ENCODE measurements around the gene TNFRSF19.

The TNFRSF19 gene

GRCh38 chr13:23644126-23644419 lies 73.9 kb downstream of the TNFRSF19 start:
- peak in 1 of 2 experiments; percentile 38 for DNase-seq (ENCODE audit: low read depth in 1 of 2, low spot score in 1 of 2)
- H3K27me3 ChIP-seq (ENCODE audit: insufficient read depth, poor library complexity, severe bottlenecking), result no peaks in the 10 kb centered on the region
- TF ChIP-seq CTCF (IDR thresholded peaks at IDR 0.05; ENCODE audit: insufficient read depth, low read length) (no peak), POLR2AphosphoS5 (IDR thresholded peaks at IDR 0.05; ENCODE audit: low read depth) (no peak), SPI1 (IDR thresholded peaks at IDR 0.05; ENCODE audit: borderline replicate concordance, low read depth) (no peak), GABPA (IDR thresholded peaks at IDR 0.05; ENCODE audit: low read depth) (no peak), REST (IDR thresholded peaks at IDR 0.05; ENCODE audit: insufficient replicate concordance, low read depth) (no peak)
- H3K27ac ChIP-seq (replicated peaks), result no peak overlapping the region
- H3K4me3 ChIP-seq (replicated peaks; ENCODE audit: insufficient read depth, low read length), result no peak overlapping the region

- no peak overlapping the region for H3K27ac ChIP-seq (replicated peaks)
Observed at GRCh38 chr13:23644527-23645138, 74.4 kb downstream of the TNFRSF19 start.

GRCh38 chr13:23645851-23646250 lies 75.6 kb downstream of the TNFRSF19 start:
- no peak for DNase-seq (ENCODE audit: low read depth in 1 of 2, low spot score in 1 of 2)
- Histone ChIP-seq H3K4me3 (replicated peaks; ENCODE audit: insufficient read depth, low read length) (no peak overlapping the region), H3K27me3 (ENCODE audit: insufficient read depth, poor library complexity, severe bottlenecking) (no peaks in the 10 kb centered on the region), H3K27ac (replicated peaks) (no peak overlapping the region)
- TF ChIP-seq GABPA (IDR thresholded peaks at IDR 0.05; ENCODE audit: low read depth) (no peak), SPI1 (IDR thresholded peaks at IDR 0.05; ENCODE audit: borderline replicate concordance, low read depth) (no peak), POLR2AphosphoS5 (IDR thresholded peaks at IDR 0.05; ENCODE audit: low read depth) (no peak)

More at GRCh38 chr13:23644527-23645138, 74.4 kb downstream of the TNFRSF19 start:
- TF ChIP-seq GABPA (IDR thresholded peaks at IDR 0.05; ENCODE audit: low read depth) (no peak), SPI1 (IDR thresholded peaks at IDR 0.05; ENCODE audit: borderline replicate concordance, low read depth) (no peak)
- Histone ChIP-seq H3K27me3 (ENCODE audit: insufficient read depth, poor library complexity, severe bottlenecking) (no peaks in the 10 kb centered on the region), H3K4me3 (replicated peaks; ENCODE audit: insufficient read depth, low read length) (no peak overlapping the region)
- no peak for DNase-seq (ENCODE audit: low read depth in 1 of 2, low spot score in 1 of 2)

- TF ChIP-seq POLR2AphosphoS5 (IDR thresholded peaks at IDR 0.05; ENCODE audit: low read depth) (no peak), CTCF (IDR thresholded peaks at IDR 0.05; ENCODE audit: insufficient read depth, low read length) (no peak), GABPA (IDR thresholded peaks at IDR 0.05; ENCODE audit: low read depth) (no peak), REST (IDR thresholded peaks at IDR 0.05; ENCODE audit: insufficient replicate concordance, low read depth) (no peak), SPI1 (IDR thresholded peaks at IDR 0.05; ENCODE audit: borderline replicate concordance, low read depth) (no peak)
- Histone ChIP-seq H3K4me3 (replicated peaks; ENCODE audit: insufficient read depth, low read length) (no peak overlapping the region), H3K27me3 (ENCODE audit: insufficient read depth, poor library complexity, severe bottlenecking) (no peaks in the 10 kb centered on the region), H3K27ac (replicated peaks) (no peak overlapping the region)
- DNase-seq (ENCODE audit: low read depth in 1 of 2, low spot score in 1 of 2), result no peak
Observed at GRCh38 chr13:23651439-23651838, 81.2 kb downstream of the TNFRSF19 start.

- Histone ChIP-seq H3K27ac (replicated peaks) (no peak overlapping the region), H3K4me3 (replicated peaks; ENCODE audit: insufficient read depth, low read length) (no peak overlapping the region), H3K27me3 (ENCODE audit: insufficient read depth, poor library complexity, severe bottlenecking) (no peaks in the 10 kb centered on the region)
- TF ChIP-seq SPI1 (IDR thresholded peaks at IDR 0.05; ENCODE audit: borderline replicate concordance, low read depth), result no peak
- no peak for TF ChIP-seq POLR2AphosphoS5 (IDR thresholded peaks at IDR 0.05; ENCODE audit: low read depth)
- TF ChIP-seq GABPA (IDR thresholded peaks at IDR 0.05; ENCODE audit: low read depth), result no peak
- no peak for TF ChIP-seq REST (IDR thresholded peaks at IDR 0.05; ENCODE audit: insufficient replicate concordance, low read depth)
- TF ChIP-seq CTCF (IDR thresholded peaks at IDR 0.05; ENCODE audit: insufficient read depth, low read length), result no peak
- no peak for DNase-seq (ENCODE audit: low read depth in 1 of 2, low spot score in 1 of 2)
Observed at GRCh38 chr13:23651887-23652286, 81.7 kb downstream of the TNFRSF19 start.
